PFSK-1 (cell line): ENCODE measurements around the gene RTL5.

Experiments used
- FOXP2 ChIP-seq: optimal IDR thresholded peaks from 2 replicates; pipeline ENCODE3; 2011; ENCODE audit warnings: borderline replicate concordance, control low read depth, inconsistent platforms; ENCODE audit not compliant: insufficient read depth; ENCODE audit errors: extremely low read length, extremely low read depth
- POLR2AphosphoS5 ChIP-seq: IDR thresholded peaks from 2 replicates; pipeline ENCODE4 v1.6.1; 2012; ENCODE audit warnings: low read depth, mild to moderate bottlenecking, control low read depth, low read length, moderate library complexity
- REST ChIP-seq, 2 experiments: IDR thresholded peaks; 2 replicates each; pipeline versions ENCODE4 v1.6.1 to v1.8.0; 2011 to 2012; ENCODE audit warnings: low read depth in 2 of 2, low read length in 2 of 2, control low read depth in 1 of 2, inconsistent platforms in 1 of 2, mild to moderate bottlenecking in 1 of 2, moderate library complexity in 1 of 2; ENCODE audit not compliant: insufficient read depth in 1 of 2
- SIN3A ChIP-seq: IDR thresholded peaks from 2 replicates; pipeline ENCODE4 v1.6.1; 2012; ENCODE audit warnings: mild to moderate bottlenecking, low read length, moderate library complexity, borderline replicate concordance; ENCODE audit not compliant: insufficient read depth
- TAF1 ChIP-seq: IDR thresholded peaks from 2 replicates; pipeline ENCODE4 v1.6.1; 2012; ENCODE audit warnings: low read length, control low read depth, borderline replicate concordance; ENCODE audit not compliant: insufficient read depth

Gene RTL5

GRCh38 chrX:72107841-72108595 lies 23.7 kb downstream of the RTL5 start:
- no peak for TF ChIP-seq SIN3A

GRCh38 chrX:72107320-72107719 lies 24.4 kb downstream of the RTL5 start:
- no peak for TF ChIP-seq SIN3A
- TF ChIP-seq POLR2AphosphoS5: no peak
- no peak for TF ChIP-seq REST (IDR thresholded peaks at IDR 0.05; ENCODE audit: insufficient read depth in 1 of 2, low read depth in 2 of 2, low read length in 2 of 2)
- no peak for TF ChIP-seq FOXP2
- TF ChIP-seq TAF1: no peak

GRCh38 chrX:72105436-72105835 lies 26.3 kb downstream of the RTL5 start:
- TF ChIP-seq POLR2AphosphoS5: no peak
- no peak for TF ChIP-seq TAF1
- TF ChIP-seq REST (IDR thresholded peaks at IDR 0.05; ENCODE audit: insufficient read depth in 1 of 2, low read depth in 2 of 2, low read length in 2 of 2): no peak
- no peak for TF ChIP-seq FOXP2
- TF ChIP-seq SIN3A: no peak

GRCh38 chrX:72102760-72103159 lies 29.0 kb downstream of the RTL5 start:
- TF ChIP-seq REST (IDR thresholded peaks at IDR 0.05; ENCODE audit: insufficient read depth in 1 of 2, low read depth in 2 of 2, low read length in 2 of 2) (no peak), SIN3A (no peak), FOXP2 (no peak), POLR2AphosphoS5 (no peak), TAF1 (no peak)

- no peak for TF ChIP-seq POLR2AphosphoS5
- TF ChIP-seq SIN3A: no peak
- no peak for TF ChIP-seq FOXP2
- no peak for TF ChIP-seq TAF1
- TF ChIP-seq REST (IDR thresholded peaks at IDR 0.05; ENCODE audit: insufficient read depth in 1 of 2, low read depth in 2 of 2, low read length in 2 of 2): no peak
Observed at GRCh38 chrX:72102126-72102525, 29.6 kb downstream of the RTL5 start.
